Measurements from ENCODE around the gene MAPK7.

Gene MAPK7

DNA sequence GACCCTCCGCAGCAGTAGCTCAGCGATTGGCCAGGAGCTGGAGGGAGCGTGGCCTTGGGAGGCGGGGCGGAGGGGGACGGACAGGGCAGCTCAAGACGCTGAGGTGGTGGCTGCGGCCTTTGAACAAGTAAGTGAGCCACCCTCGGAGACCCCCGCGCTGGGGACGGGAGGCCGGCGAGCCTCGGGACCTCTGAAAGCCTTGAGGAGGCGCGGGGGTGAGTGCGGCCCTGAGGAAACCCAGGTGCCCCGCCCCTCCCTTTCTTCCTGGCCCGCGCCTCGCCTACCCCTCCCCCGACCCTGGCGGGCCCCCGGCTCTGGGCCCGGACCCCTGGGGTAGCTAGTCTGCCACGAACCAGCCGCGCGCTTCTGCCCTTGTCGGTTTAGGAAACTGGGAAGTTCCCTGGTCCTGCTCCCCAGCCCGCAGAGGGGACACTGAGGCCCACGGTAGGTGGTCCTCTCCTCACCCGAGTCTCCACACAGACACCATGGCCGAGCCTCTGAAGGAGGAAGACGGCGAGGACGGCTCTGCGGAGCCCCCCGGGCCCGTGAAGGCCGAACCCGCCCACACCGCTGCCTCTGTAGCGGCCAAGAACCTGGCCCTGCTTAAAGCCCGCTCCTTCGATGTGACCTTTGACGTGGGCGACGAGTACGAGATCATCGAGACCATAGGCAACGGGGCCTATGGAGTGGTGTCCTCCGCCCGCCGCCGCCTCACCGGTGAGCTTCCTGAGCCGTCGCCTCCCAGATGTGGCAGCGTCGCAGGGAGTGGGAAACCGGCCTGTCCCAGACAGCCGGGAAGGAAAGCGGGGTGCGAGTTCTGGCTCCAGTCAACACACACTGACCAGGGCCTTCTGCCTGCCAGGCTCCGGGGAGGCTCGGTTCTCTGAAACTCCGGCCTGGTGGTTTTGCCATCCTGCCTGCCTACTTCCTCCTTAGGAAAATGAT, at the start of gene MAPK7:
MAPK7 (plus strand) TSS at position 83 of the 945 bp plus-strand sequence; CDS start at position 486, 403 bp downstream.
- no peak for DNase-seq

DNA sequence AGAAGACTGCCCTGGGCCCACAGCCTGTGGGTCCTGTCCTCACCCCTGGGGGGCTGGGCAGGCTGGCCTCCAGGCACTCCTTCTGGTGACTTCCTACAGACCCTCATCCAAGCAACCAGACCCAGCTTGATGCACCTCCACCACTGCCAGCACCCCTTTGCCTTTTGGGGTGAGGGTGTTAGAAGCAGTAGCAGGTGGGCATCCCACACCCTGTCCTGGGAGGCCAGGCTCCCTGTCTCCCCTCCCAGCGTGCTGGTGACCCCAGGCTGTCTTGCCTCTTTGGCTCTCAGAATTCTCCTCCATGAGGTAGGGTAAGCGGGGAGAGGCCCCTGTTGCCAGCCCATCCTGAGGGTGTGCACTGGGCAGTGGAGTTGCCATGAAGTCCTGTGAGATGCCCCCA, 49.2 kb upstream of the MAPK7 start:
- DNase-seq = no peak

DNA sequence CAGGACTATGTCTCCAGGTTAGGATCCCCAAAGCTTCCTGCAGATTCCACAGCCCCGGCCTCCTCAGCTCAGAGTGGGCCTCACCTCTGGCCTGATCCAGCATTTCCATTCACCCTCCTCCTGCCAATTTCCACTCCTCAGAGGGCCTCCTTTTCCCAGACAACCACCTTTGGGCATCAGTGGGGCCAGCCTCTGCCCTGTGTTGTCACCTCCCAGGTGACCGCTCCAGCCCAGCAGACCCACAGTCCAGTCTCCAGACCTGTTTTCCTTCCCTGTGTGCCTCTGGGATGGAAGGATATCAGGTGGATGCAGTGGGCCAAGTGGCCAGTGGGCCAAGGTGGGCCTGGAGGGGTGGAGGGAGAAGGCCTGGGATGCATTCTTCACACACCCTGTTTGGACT, 48.5 kb upstream of the MAPK7 start:
- no peak for DNase-seq

DNA sequence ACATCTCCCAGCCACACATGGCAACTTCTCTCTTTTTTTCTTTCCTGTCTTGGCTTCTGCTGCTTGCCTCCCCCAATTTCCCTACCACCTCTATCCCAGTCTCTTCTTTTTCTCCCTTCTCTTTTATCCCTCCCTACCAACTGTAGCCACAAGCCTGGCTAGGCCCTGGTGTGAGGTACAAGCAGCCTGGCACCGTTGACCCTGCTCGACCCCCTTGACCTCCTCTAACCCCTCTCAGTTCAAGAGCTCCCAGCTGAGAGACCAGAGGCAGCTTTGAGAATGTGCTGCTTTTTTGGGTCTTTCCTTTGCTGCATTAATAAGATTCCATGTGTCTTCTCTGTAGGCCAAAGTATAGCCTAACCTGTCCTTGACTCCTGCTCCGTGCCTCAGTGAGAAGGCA, 48.0 kb upstream of the MAPK7 start:
- no peak for DNase-seq

DNA sequence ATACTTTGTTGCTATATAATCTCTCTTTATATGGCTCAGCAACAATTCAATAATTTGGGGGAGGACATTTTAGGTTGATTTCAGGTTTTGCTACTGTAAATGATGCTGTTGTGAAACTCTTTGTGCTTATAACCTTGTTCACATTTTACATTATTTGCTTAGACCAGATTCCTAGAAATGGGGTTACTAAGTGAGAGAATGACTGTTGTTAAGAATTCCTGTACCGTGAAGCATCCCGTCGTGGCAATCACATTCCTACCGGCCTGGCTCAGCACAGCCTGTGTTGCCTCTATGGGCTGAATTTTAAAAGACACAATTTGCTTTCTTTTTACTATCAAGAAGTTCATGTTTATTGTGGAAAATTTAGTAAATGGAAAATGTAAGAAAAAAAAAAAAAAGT, 47.2 kb upstream of the MAPK7 start:
- no peak for DNase-seq

DNA sequence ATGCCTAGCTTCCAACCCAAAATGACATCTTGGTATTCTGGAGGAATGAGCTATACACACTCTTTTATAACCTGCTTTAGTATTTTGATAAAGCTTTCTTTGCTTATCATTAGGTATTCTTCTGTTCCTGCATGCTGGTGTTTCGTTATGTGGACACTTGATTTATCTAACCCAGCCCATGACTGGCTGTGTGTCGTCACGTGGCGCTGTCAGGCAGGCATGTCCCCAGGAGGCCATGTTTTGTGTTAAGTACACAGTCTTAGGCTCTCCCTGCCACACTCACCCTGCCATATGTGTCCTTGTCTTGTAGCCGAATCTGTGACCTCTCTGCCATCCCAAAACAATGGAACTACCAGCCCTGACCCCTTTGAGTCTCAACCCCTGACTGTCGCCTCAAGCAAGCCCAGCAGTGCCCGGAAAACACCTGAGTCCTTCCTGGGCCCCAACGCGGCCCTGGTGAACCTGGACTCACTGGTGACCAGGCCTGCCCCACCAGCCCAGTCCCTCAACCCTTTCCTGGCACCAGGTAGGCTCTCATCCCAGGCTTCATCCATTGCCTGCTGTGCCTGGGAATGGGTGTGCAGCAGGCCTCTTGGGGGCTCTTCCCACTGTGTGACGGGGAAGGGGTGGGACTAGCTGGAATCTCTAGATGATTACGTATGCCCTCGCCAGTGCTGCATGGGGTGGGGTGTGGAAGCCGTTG, 46.6 kb upstream of the MAPK7 start:
- DNase-seq = no peak

DNA sequence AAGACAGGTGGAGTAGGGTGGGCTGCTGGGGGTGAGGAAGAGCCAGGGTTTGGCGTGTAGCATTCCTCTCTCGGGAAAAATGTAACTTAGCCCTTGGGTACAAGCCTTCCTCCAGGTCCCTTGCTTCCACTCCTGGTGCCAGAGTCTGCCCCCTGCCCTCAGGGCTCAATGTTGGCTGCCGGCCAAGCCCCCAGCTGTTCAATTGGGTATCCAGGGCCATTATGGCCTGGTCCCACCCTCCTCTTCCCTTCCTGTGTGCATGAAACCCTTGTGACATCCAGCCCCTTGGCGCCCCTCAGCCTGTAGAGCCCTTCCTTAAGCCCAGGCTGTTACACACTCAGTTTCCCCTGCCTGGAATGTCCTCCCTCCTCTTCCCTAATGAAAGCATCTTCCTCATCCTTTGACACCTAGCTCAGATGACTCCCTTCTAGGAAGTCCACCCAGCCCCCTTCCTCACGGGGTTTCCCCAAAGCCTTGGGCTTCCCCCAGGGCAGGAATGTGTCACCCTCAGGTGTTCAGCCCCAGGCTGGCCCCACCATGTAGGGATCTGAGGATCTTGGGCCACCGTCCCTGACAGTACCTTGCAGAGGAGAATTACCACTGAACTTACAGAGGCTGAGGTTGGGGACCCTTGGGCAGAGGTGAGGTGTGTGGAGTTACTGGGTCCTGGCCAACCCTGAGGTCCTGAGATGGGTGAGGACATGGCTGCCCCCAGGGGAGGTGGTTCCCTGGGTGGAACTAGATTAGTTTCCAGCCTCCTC, 45.7 kb upstream of the MAPK7 start:
- no peak for DNase-seq

DNA sequence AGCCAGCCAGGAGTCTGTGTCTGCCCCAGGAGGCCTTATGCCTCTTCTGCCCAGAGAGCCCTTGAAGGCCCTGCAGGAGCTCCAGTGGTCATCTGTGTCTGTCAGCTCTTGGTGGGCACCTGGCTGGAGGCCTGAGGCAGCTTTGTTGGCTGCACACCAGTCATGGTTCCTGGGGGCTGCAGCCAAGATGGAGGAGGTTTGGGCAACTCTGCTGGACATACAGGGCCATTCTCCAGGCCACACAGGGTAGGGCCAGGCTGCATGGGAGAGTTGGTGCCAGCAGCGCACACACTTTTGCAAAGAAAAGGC, 45.2 kb upstream of the MAPK7 start:
- no peak for DNase-seq

DNA sequence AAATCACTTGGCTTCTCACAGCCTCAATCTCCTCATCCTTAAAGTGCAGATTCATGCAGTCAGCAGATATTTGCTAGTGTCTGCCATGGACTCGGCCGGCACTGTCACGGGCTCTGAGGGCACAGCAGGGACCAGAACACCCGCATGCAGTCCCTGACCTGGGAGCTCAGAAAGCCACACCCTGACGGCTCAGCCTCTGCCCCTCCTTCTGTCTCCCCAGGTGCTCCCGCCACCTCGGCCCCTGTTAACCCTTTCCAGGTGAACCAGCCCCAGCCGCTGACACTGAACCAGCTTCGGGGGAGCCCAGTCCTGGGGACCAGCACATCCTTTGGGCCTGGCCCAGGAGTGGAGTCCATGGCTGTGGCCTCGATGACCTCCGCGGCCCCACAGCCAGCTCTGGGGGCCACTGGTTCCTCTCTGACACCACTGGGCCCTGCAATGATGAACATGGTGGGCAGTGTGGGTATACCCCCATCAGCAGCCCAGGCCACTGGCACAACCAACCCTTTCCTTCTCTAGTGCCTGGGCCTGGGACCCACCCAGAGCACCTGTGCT, 44.5 kb upstream of the MAPK7 start:
- DNase-seq = no peak

DNA sequence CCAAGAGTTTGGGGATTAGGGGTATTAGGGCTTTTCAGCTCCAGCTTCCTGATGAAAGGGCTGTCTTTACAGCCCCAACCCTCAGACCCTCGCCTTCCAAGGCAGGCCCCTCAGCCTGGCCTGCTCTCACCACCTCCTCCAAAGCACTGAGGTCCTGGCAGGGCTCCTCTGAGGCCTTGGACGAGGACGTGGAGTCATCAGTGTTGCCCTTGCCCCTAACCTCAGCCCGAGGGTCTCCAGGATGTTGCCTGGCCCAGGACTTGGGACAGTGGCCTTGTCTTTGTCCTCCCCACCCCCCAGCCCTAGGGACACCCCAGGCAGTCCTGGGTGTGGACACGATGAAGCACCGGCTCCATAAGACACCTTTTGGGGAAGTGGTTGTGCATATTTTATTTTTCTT, 44.0 kb upstream of the MAPK7 start:
- no peak for DNase-seq

DNA sequence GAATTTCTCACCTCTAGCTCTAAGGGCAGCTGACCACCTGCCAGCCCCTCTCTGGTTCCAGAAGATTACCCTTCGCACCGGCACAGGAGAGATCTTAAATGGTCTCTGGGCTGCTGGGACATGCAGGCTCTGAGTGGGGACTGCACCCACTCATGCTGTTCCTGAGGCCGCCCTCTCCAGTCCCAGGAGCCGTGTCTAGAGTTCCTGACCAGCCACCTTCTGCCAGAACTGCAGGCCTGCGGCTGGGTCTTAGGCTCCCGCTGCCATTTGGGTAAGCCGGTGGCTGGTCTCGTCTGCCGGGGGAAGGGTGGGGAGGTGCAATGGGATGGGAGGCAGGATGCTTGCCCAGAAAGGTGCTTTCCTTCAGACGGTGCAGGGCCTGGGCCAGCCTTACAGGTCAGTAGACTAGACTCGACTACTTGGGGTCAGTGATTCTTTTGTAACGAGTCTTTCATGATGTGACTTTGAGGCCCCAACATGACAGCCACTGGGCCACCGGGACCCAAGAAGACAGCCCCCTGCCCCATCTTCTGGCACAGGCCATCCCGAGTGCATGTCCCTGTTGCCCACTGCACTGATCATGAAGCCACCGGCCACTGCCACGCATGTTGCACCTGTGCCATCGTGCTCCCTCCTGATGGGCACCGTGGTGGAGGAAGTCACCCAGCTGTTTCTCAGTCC, 42.2 kb upstream of the MAPK7 start:
- DNase-seq = no peak

DNA sequence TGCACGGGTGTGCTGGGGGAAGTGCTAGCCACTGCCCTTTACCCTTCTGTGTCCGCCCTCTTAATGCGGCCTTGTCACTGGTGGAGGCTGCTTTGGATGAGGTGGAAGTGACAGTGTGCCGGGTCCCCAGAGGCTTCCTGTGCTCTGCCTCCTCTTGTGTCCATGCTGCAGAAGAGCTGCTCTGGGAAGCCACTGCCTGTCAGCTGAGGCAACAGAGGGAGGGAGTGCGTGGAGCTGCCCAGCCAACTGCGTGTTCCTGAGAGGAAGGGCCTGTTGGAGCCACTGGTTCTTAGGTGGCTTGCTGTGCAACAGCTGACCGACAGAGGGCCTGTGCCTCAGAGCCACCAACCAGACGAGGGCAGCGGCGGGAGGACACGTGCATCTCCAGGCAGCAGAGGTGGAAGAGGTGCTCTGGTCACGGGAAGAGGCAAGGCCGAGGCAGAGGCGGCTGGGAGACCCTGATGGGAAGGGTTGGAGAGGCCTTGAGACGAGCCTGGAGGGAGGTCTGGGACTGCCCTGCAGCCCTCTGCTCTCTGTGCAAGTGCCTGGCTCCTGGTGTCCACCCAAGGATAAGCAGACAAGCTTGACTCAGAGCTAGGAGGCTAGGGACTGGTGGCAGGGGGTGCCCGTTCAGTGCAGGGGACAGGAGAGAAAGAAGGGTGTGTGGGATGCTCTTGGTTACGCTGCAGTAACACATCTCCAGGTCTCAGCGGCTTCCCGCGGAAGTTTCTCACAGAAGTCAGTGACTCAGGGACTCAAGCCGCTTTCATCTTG, 41.2 kb upstream of the MAPK7 start:
- DNase-seq = no peak

DNA sequence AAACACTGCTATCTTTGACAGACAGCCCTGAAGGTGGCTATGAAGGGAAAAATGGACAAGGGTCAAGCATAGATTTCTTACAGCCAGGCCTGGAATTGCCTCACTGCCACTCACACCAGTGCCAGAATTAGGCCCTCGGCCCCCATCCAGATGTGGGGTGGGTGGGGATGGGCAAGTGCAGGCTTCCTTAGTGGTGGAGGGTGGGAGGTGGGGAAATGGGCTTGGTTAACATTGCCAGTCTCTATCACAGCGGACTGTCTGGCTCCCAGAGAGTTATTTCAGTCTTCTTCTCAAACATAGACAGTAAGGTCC, 40.6 kb upstream of the MAPK7 start:
- no peak for DNase-seq

DNA sequence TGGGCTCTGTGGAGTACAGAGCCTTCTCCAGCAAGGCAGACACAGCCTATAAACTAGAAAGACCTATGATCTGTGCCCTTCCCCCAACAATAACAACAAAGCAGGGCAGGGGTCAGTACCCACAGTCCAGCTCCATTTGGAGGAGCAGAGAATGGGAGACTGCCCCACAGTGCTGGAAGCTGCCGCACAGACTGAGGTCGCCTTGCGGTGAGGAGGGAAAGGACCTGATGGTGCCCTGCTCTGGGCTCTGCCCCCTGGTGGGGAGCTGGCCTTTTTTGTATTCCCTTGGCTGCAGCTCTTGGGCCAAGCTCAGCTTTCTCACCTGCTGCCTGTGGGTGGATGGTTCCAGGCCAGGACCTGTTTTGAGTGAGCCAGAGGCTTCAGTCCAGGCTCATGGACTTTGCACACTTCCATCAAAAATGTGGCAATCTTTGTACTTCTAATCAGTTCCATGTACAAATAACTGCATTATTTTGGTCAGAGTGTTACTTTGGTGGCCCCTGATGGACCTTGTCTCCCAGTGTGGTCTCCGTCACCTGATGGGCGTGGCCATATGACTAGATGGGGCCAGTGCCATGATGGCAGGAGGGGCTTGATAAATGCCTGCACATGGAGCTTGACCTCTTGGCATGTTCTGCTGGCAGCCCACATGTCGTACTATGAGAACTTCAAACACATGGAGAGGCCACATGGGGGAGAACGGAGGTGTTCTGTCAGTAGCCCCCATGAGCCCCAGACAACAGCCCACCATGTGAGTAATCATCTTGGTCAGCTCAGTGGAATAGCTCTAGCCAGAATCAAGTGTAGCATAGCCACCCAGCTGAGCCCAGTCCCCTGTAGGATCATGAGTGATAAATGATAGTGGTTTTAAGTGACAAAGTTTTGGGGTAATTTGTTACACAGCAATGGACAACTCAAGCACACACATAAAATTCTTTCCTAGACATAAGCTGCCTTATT, 40.0 kb upstream of the MAPK7 start:
- DNase-seq = no peak

DNA sequence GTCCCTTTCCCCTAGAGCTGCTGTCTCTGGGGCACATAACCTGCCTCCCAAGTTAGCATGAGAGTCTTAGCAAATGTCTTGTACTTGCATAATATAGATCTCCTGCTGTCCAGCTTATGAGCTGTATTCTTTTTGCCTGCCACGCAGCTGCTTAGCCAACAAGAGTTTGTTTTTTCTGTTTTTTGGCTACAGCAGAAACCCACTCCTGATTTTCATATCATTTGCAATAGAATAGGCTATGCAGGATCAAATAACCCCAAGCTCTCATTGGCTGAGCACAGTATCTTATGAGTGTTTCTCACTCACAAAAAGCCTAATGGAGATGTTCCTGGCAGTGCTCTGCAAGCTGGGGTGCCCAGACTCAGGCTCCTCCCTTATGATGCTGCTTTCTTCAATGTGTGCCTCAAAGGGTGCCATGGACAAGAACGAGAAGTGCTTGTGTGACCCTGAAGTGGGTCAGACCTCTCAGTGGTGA, 38.9 kb upstream of the MAPK7 start:
- no peak for DNase-seq

DNA sequence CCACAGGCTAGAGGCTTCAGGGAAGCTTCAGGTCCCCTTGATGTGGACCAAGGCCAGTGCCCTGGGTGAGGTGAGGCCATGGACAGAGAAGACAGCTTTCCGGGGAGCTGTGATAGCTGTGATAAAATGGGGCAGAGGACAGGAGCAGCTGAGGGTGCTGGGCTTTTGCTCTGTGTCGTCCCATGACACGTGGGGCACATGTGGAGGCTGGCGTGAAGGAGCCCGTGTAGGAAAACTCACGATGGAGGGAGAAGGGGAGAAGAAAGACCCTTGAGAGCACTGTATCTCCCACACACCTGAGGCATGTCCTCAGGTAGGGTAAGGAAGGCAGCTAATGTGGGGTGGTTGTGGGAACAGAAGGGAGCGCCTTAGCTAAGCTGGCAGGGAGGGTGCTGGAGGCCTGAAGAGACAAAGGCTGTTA, 37.1 kb upstream of the MAPK7 start:
- DNase-seq = no peak

DNA sequence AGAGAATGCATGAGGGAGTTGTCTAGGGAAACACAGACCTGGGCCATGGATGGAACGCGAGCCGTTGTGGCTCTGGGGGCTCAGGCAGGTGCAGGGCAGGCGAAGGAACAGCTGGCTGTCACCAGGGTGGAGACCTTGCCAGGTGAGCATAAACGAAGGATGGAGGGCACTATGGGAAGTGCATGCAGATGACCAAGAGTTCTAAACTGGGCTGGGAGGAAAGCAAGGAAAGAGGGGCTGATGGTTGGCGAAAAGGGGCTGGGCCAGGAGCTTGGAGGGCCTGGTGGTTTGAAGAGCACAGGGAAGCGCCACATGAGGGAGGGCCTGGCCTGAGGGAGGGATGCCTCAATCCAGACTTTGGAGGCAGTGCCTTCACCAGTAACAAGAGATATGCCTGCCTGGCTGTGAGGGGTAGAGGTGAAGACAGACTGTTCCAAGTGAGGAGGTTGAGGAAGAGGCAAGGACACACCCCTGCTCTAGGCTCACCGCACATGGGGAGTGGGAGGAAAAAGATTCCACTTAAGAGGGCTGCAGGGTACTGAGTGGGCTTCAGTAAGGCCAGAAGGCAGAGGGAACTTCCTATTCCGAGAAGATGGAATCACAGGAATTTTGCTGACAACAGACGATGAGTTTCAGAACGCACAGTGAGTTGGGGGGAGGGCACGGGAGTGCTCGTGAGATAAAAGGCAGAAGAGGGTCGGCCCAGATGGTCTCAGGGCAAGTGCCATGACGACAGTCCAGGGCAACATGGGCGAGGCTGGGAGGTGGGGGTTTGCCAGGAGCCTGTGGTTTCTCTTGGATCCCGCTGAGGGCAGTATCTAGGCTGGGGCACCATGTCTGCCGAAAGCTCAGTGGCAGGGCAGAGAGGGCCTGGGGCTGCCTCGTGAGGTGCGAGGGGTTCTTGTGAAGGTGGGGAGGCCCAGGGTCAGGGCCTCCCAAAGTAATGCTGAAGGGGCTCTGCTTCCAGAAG, 36.4 kb upstream of the MAPK7 start:
- no peak for DNase-seq

DNA sequence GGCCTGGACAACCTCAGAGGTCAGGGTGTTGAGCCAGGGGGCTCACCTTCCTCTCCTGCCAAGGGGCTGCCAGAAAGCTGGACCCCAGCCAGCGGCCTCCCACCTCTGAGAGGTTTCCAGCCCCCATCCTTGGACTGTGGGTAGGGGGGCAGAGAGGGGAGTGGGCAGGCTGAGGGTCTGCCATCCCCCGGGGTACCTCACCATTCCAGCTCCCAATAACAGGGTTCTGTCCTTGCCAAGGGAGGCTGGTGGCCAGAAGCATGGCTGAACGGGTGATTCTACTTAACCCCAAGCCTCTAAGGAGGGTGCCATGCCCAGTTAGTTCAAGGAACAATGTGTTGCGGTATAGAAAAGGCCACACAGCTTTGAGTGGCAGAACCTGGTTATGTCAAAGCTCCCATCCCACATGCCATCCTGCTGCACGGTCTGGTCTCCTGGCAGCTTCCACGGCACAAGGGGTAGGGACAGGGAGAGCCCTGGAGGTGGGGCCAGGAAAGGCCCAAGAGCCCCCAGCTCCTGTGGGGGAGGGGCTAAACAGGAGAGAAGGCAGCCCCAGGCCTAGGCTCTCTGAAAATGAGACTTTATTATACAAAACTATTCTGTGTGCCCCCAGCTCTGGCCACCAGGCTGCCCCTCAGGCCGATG, 35.6 kb upstream of the MAPK7 start:
- DNase-seq = no peak

DNA sequence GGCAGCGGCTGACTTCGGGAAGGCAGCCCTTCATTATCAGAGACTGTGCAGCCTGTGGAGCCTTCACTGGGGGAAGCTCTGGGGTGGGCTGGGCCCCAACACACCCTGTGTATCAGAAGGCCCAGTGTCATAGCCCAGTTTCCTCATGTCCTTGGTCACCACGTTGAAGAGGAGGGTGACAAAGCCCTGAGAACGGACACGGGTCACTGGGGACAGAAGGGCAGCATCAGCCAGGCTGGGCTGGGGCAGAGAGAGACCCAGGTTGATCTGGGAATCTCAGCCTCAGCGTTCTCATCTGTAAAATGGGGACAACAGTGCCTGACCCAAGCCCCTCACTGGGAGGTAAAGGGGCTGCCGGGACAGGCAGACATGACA, 35.1 kb upstream of the MAPK7 start:
- no peak for DNase-seq
